Lung microvascular endothelial cell (primary cell): Measurements from ENCODE around the gene CHMP6. TPM values are rescaled to one million over a fixed set of nuclear protein-coding genes. Genes with fewer than 3 reads are reported as not detected.
"Not testable (repeated sequence)": the region's sequence is repeated elsewhere in the genome, so short reads cannot be mapped to it uniquely, and the experiment has no call there.

Source experiments
- DNase-seq, 2 donors: peaks; one replicate each; pipeline versions ENCODE4 v3.0.0 to v3.0.0-alpha.2; 2010; ENCODE audit warnings: low read depth in 2 of 2
- total RNA-seq: library from RNA; depleted of rRNA; stranded (reverse); fragments of >200 nt; gene quantifications from 2 replicates; pipeline ENCODE4 v1.2.1, GENCODE V29; 2014

CHMP6 gene
- total RNA-seq, 1 donor from 2014 or later = 14.5 TPM

- no peak for DNase-seq
Observed at GRCh38 chr17:81011951-81012350, 20.3 kb downstream of the CHMP6 start.

- DNase-seq = no peak
Observed at GRCh38 chr17:81012574-81013447, 21.2 kb downstream of the CHMP6 start.

GRCh38 chr17:81013642-81014041 lies 22.0 kb downstream of the CHMP6 start:
- DNase-seq = no peak

GRCh38 chr17:81015136-81015535 lies 23.5 kb downstream of the CHMP6 start:
- DNase-seq = no peak

GRCh38 chr17:81016575-81016974 lies 24.9 kb downstream of the CHMP6 start:
- DNase-seq = no peak

GRCh38 chr17:81017330-81017729 lies 25.7 kb downstream of the CHMP6 start:
- DNase-seq = not testable (repeated sequence)

GRCh38 chr17:81018044-81018802 lies 26.6 kb downstream of the CHMP6 start:
- peak; percentile 69 to 79 for DNase-seq

- DNase-seq = no peak
Observed at GRCh38 chr17:81019563-81020442, 28.2 kb downstream of the CHMP6 start.

GRCh38 chr17:81020443-81020766 lies 28.8 kb downstream of the CHMP6 start:
- DNase-seq = no peak

- DNase-seq = peak in 1 of 2 donors; percentile 83
Observed at GRCh38 chr17:81020767-81021497, 29.3 kb downstream of the CHMP6 start.

GRCh38 chr17:81021531-81022343 lies 30.1 kb downstream of the CHMP6 start:
- DNase-seq = no peak

- DNase-seq = no peak
Observed at GRCh38 chr17:81022344-81022676, 30.7 kb downstream of the CHMP6 start.

GRCh38 chr17:81025065-81025740 lies 33.6 kb downstream of the CHMP6 start:
- no peak for DNase-seq

- no peak for DNase-seq
Observed at GRCh38 chr17:81025741-81026129, 34.1 kb downstream of the CHMP6 start.

GRCh38 chr17:81026266-81027036 lies 34.8 kb downstream of the CHMP6 start:
- DNase-seq = no peak

- DNase-seq = no peak
Observed at GRCh38 chr17:81027038-81027437, 35.4 kb downstream of the CHMP6 start.

- DNase-seq = no peak
Observed at GRCh38 chr17:81027591-81028505, 36.2 kb downstream of the CHMP6 start.

GRCh38 chr17:81028506-81028858 lies 36.8 kb downstream of the CHMP6 start:
- no peak for DNase-seq
